Loucy (cell line): ENCODE measurements around the gene NDUFB8.

Source experiments
- H2AFZ ChIP-seq: fragments of 200-600 bp; sonication (generic); 2 replicates; pipeline ENCODE4 v1.6.0; 2016; ENCODE audit warnings: antibody characterized with exemption, mild to moderate bottlenecking, low read length, moderate library complexity
- H3F3A ChIP-seq: fragments of 200-600 bp; 2 replicates; pipeline ENCODE4 v1.6.0; 2016; ENCODE audit warnings: antibody characterized with exemption, low read depth, mild to moderate bottlenecking
- H3K27me3 ChIP-seq: fragments of 200-600 bp; sonication (generic); 2 replicates; pipeline ENCODE4 v1.6.1; 2014; ENCODE audit warnings: low read length, mild to moderate bottlenecking; ENCODE audit not compliant: insufficient read depth, poor library complexity, severe bottlenecking
- H3K36me3 ChIP-seq: fragments of 200-600 bp; sonication (generic); 2 replicates; pipeline ENCODE4 v1.6.1; 2016; ENCODE audit warnings: low read length; ENCODE audit not compliant: insufficient read depth
- H3K4me1 ChIP-seq: fragments of 200-600 bp; sonication (generic); 2 replicates; pipeline ENCODE4 v1.5.1; 2014; ENCODE audit warnings: low read length, mild to moderate bottlenecking; ENCODE audit not compliant: insufficient read depth, poor library complexity, severe bottlenecking
- H3K4me2 ChIP-seq: fragments of 200-600 bp; sonication (generic); 2 replicates; pipeline ENCODE4 v1.6.0; 2014; ENCODE audit warnings: antibody characterized with exemption, low read length, low read depth, mild to moderate bottlenecking; ENCODE audit not compliant: poor library complexity, severe bottlenecking
- H3K4me3 ChIP-seq: fragments of 200-600 bp; sonication (generic); 2 replicates; pipeline ENCODE4 v1.5.1; 2014; ENCODE audit warnings: low read length, mild to moderate bottlenecking, mixed read lengths; ENCODE audit not compliant: poor library complexity, severe bottlenecking
- H3K79me2 ChIP-seq: fragments of 200-600 bp; sonication (generic); 2 replicates; pipeline ENCODE4 v1.6.1; 2014; ENCODE audit warnings: low read length; ENCODE audit not compliant: insufficient read depth
- H3K9ac ChIP-seq: fragments of 200-600 bp; sonication (generic); 2 replicates; pipeline ENCODE4 v1.6.0; 2014; ENCODE audit warnings: mild to moderate bottlenecking, low read depth, low read length, moderate library complexity; ENCODE audit not compliant: poor library complexity, severe bottlenecking
- H3K9me2 ChIP-seq: fragments of 200-600 bp; sonication (generic); replicated peaks from 2 replicates; pipeline ENCODE4 v1.6.1; 2016; ENCODE audit warnings: low read depth, low read length, mixed read lengths
- H3K9me3 ChIP-seq: fragments of 200-600 bp; sonication (generic); 2 replicates; pipeline ENCODE4 v1.6.1; 2014; ENCODE audit warnings: mild to moderate bottlenecking, antibody characterized with exemption, low read length, low read depth; ENCODE audit not compliant: insufficient read depth
- H4K20me1 ChIP-seq: fragments of 200-600 bp; sonication (generic); 2 replicates; pipeline ENCODE4 v1.6.0; 2014; ENCODE audit warnings: antibody characterized with exemption, low read length, mild to moderate bottlenecking; ENCODE audit not compliant: insufficient read depth, poor library complexity, severe bottlenecking
- EZH2phosphoT487 ChIP-seq: fragments of 200-600 bp; IDR thresholded peaks from 2 replicates; pipeline ENCODE4 v1.6.1; 2018; ENCODE audit warnings: antibody characterized with exemption, mild to moderate bottlenecking, moderate library complexity, borderline replicate concordance
- TF ChIP-seq, protein P1 (sequence below): fragments of 200-600 bp; sonication (generic); conservative IDR thresholded peaks from 2 replicates; pipeline ENCODE4 v1.5.1; 2014; ENCODE audit warnings: mild to moderate bottlenecking, antibody characterized with exemption, low read length

The NDUFB8 gene

DNA sequence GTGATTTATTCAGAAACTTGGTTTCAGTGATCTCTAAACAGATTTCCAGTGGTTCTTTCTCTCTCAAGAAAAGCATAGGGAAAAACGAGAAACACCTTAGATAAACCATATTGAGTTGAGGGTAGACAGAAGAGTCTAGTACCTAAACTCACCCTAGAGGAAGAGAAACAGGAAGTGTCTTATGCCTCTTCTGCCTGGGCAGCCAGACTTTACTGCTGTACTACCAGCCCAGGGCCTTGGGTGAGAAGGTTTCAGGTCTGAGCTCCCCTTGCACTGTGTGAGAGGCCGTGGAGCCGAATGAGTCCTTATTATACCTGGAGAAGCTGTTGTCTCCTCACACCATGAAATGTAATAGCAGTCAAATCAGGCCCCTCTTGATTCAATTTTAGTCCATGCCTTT, 24.3 kb upstream of the NDUFB8 start:
- H3F3A ChIP-seq = no peaks in the 10 kb centered on the region
- no peaks in the 10 kb centered on the region for H3K79me2 ChIP-seq
- H3K9ac ChIP-seq = no peak overlapping the region
- no peak overlapping the region for H2AFZ ChIP-seq
- no peaks in the 10 kb centered on the region for H3K27me3 ChIP-seq
- TF ChIP-seq, protein P1, sequence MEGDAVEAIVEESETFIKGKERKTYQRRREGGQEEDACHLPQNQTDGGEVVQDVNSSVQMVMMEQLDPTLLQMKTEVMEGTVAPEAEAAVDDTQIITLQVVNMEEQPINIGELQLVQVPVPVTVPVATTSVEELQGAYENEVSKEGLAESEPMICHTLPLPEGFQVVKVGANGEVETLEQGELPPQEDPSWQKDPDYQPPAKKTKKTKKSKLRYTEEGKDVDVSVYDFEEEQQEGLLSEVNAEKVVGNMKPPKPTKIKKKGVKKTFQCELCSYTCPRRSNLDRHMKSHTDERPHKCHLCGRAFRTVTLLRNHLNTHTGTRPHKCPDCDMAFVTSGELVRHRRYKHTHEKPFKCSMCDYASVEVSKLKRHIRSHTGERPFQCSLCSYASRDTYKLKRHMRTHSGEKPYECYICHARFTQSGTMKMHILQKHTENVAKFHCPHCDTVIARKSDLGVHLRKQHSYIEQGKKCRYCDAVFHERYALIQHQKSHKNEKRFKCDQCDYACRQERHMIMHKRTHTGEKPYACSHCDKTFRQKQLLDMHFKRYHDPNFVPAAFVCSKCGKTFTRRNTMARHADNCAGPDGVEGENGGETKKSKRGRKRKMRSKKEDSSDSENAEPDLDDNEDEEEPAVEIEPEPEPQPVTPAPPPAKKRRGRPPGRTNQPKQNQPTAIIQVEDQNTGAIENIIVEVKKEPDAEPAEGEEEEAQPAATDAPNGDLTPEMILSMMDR = no peak
- TF ChIP-seq EZH2phosphoT487 = no peak
- no peak overlapping the region for H3K4me2 ChIP-seq
- peaks cover 20% of the 10 kb centered on the region; the same call in 1 of the 2 replicates for H3K36me3 ChIP-seq
- H3K4me3 ChIP-seq = no peak overlapping the region
- no peaks in the 10 kb centered on the region for H4K20me1 ChIP-seq
- peaks cover 7% of the 10 kb centered on the region for H3K4me1 ChIP-seq
- H3K9me2 ChIP-seq = no peaks in the 10 kb centered on the region
- H3K9me3 ChIP-seq = no peaks in the 10 kb centered on the region

DNA sequence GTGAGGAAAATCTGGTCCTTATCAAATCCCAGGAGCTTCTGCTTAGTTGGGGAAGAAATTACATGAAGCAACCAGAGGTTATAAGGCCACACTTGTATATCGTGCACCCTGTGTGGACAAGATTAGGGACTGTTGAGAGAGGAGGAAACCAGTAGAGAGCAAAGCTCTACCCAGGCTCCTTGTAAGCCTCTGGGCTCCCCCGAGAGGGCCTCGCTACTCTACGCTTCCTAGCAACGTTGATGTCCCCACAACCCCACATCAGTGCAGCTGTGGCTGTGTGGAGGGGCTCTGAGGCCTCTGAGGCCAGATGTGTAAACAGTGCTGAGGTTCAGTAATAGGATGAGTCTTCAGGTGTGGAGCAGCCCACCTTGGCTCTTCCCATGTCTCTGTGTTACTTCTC, 22.1 kb upstream of the NDUFB8 start:
- Histone ChIP-seq H3K36me3 (peaks cover 42% of the 10 kb centered on the region; the same call in 1 of the 2 replicates), H3K4me3 (no peak overlapping the region), H3K9me3 (no peaks in the 10 kb centered on the region), H2AFZ (no peak overlapping the region), H3K4me1 (peaks cover 7% of the 10 kb centered on the region), H3K79me2 (no peaks in the 10 kb centered on the region), H3K9me2 (no peaks in the 10 kb centered on the region), H3K27me3 (no peaks in the 10 kb centered on the region), H3F3A (no peaks in the 10 kb centered on the region), H3K9ac (no peak overlapping the region), H4K20me1 (no peaks in the 10 kb centered on the region), H3K4me2 (no peak overlapping the region)
- TF ChIP-seq, protein P1 = no peak
- TF ChIP-seq EZH2phosphoT487 = no peak

DNA sequence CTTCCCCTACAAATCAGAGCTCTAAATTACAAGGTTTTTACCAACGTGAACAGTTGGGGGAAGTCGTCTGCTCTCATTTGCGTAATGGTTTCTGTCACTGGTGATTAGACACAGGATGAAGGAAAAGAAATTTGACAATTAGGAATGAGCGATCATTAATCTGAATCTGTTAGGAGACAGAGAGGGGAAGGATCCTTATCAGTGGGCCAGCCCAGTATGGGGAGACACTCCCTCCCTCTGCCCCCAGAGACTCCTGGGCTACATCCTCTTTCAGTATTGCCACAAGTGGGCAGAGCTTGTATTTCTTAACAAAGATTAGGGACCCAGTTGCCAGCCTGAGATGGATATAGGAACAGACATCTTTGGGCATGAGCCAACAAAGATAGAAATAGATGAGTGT, 21.5 kb upstream of the NDUFB8 start:
- H2AFZ ChIP-seq = no peak overlapping the region
- peaks cover 47% of the 10 kb centered on the region; the same call in 1 of the 2 replicates for H3K36me3 ChIP-seq
- H3K9me2 ChIP-seq = no peaks in the 10 kb centered on the region
- no peaks in the 10 kb centered on the region for H3K9me3 ChIP-seq
- no peak overlapping the region for H3K4me3 ChIP-seq
- H3K4me1 ChIP-seq = peaks cover 7% of the 10 kb centered on the region
- H4K20me1 ChIP-seq = no peaks in the 10 kb centered on the region
- H3K4me2 ChIP-seq = no peak overlapping the region
- no peak overlapping the region for H3K9ac ChIP-seq
- no peaks in the 10 kb centered on the region for H3K79me2 ChIP-seq
- H3F3A ChIP-seq = no peaks in the 10 kb centered on the region
- no peaks in the 10 kb centered on the region for H3K27me3 ChIP-seq
- TF ChIP-seq, protein P1 = no peak
- no peak for TF ChIP-seq EZH2phosphoT487
